SK-N-SH (cell line): Measurements from ENCODE around the gene STARD3.

Source experiments
- CTCF ChIP-seq: fragments of 200-600 bp; sonication (generic); IDR thresholded peaks from 2 replicates; pipeline ENCODE4 v1.6.1; 2017; ENCODE audit warnings: antibody characterized with exemption, mild to moderate bottlenecking, moderate library complexity
- GABPA ChIP-seq: IDR thresholded peaks from 2 replicates; pipeline ENCODE4 v1.4.0; 2012; ENCODE audit warnings: low read depth, mild to moderate bottlenecking
- REST ChIP-seq: IDR thresholded peaks from 2 replicates; pipeline ENCODE4 v1.6.1; 2012; ENCODE audit warnings: mild to moderate bottlenecking, low read depth, low read length, moderate library complexity
- RXRA ChIP-seq: IDR thresholded peaks from 2 replicates; pipeline ENCODE4 v1.4.0; 2012; ENCODE audit warnings: low read depth, mild to moderate bottlenecking, borderline replicate concordance
- TAF1 ChIP-seq: IDR thresholded peaks from 2 replicates; pipeline ENCODE4 v1.6.1; 2012; ENCODE audit warnings: low read depth, mild to moderate bottlenecking, low read length, moderate library complexity, borderline replicate concordance
- USF2 ChIP-seq: fragments of 150-350 bp; IDR thresholded peaks from 2 replicates; pipeline ENCODE4 v1.6.1; 2017; ENCODE audit warnings: antibody characterized with exemption, low read length, low read depth, borderline replicate concordance

- TF ChIP-seq REST (no peak), CTCF (no peak), TAF1 (no peak), RXRA (no peak), GABPA (no peak), USF2 (no peak)
Measured at GRCh38 chr17:39663340-39663687, 26.4 kb downstream of the STARD3 start.
